GM18511 (cell line): ENCODE measurements around the gene TEX30.

ENCODE experiments used
- ATAC-seq: cut with Tn5 transposase; IDR thresholded peaks from one replicate; pipeline ENCODE4 v1.9.1; 2021; ENCODE audit warnings: mild to moderate bottlenecking, moderate library complexity; ENCODE audit not compliant: unreplicated experiment

TEX30 gene

GRCh38 chr13:102773441-102774213 is at the start of gene TEX30:
Gene TEX30, minus strand, starts transcription at chr13:102773786. Its CDS starts 3,760 bp downstream, at chr13:102770026.
- peak; percentile 90 for ATAC-seq

GRCh38 chr13:102817907-102818306 is 44.3 kb upstream of the TEX30 start:
- ATAC-seq: no peak

GRCh38 chr13:102817241-102817640 is 43.7 kb upstream of the TEX30 start:
- ATAC-seq: no peak

- no peak for ATAC-seq
Measured at GRCh38 chr13:102816708-102817107, 43.1 kb upstream of the TEX30 start.

- no peak for ATAC-seq
Measured at GRCh38 chr13:102815788-102816187, 42.2 kb upstream of the TEX30 start.

- ATAC-seq: no peak
Measured at GRCh38 chr13:102814793-102815192, 41.2 kb upstream of the TEX30 start.

GRCh38 chr13:102814025-102814607 is 40.5 kb upstream of the TEX30 start:
- no peak for ATAC-seq

- no peak for ATAC-seq
Measured at GRCh38 chr13:102812611-102813287, 39.2 kb upstream of the TEX30 start.

GRCh38 chr13:102807699-102808098 is 34.1 kb upstream of the TEX30 start:
- ATAC-seq: no peak

GRCh38 chr13:102805680-102806079 is 32.1 kb upstream of the TEX30 start:
- no peak for ATAC-seq

GRCh38 chr13:102800145-102801041 is 26.8 kb upstream of the TEX30 start:
- ATAC-seq: peak; percentile 76

GRCh38 chr13:102799426-102800144 is 26.0 kb upstream of the TEX30 start:
- peak; percentile 10 for ATAC-seq

- ATAC-seq: peak; percentile 80
Measured at GRCh38 chr13:102798581-102799425, 25.2 kb upstream of the TEX30 start, which contains the start of the genes BIVM and POGLUT2. Gene BIVM, plus strand, starts transcription at chr13:102799119. Its CDS starts 8,149 bp downstream, at chr13:102807268. Gene POGLUT2, minus strand, starts transcription at chr13:102798976. Its CDS starts 306 bp downstream, at chr13:102798670.

- no peak for ATAC-seq
Measured at GRCh38 chr13:102793611-102794355, 20.2 kb upstream of the TEX30 start.

- no peak for ATAC-seq
Measured at GRCh38 chr13:102792396-102792795, 18.8 kb upstream of the TEX30 start.

- ATAC-seq: no peak
Measured at GRCh38 chr13:102788683-102789082, 15.1 kb upstream of the TEX30 start.

- no peak for ATAC-seq
Measured at GRCh38 chr13:102784483-102784882, 10.9 kb upstream of the TEX30 start.

GRCh38 chr13:102781591-102781990 is 8.0 kb upstream of the TEX30 start:
- ATAC-seq: no peak
